Osteoblast (primary cell): Measurements from ENCODE around the gene MYH13. TPM values are rescaled to one million over a fixed set of nuclear protein-coding genes. Genes with fewer than 3 reads are reported as not detected.

Experiments
- DNase-seq: peaks from one replicate; pipeline ENCODE4 v3.0.0; 2011; ENCODE audit warnings: low spot score, mixed read lengths; ENCODE audit not compliant: insufficient read length; ENCODE audit errors: missing footprints
- H2AFZ ChIP-seq: 2 replicates; pipeline ENCODE4 v1.6.0; 2011; ENCODE audit warnings: mild to moderate bottlenecking, low read length
- H3K27ac ChIP-seq: 2 replicates; pipeline ENCODE4 v1.5.1; 2011; ENCODE audit warnings: mild to moderate bottlenecking, low read depth, low read length, moderate library complexity
- H3K27me3 ChIP-seq: 2 replicates; pipeline ENCODE4 v1.6.0; 2012; ENCODE audit warnings: mild to moderate bottlenecking, control low read depth, inconsistent platforms, low read length, moderate library complexity; ENCODE audit not compliant: insufficient read depth
- H3K36me3 ChIP-seq: 2 replicates; pipeline ENCODE4 v1.5.1; 2011; ENCODE audit warnings: mild to moderate bottlenecking, low read length, control low read depth, moderate library complexity; ENCODE audit not compliant: insufficient read depth
- H3K4me1 ChIP-seq: 2 replicates; pipeline ENCODE4 v1.5.1; 2011; ENCODE audit warnings: mild to moderate bottlenecking, low read length, control low read depth, moderate library complexity; ENCODE audit not compliant: insufficient read depth
- H3K4me2 ChIP-seq: 2 replicates; pipeline ENCODE4 v1.6.0; 2011; ENCODE audit warnings: mild to moderate bottlenecking, low read length; ENCODE audit not compliant: insufficient read depth
- H3K4me3 ChIP-seq: fragments of 200-600 bp; sonication (generic); 3 replicates; pipeline ENCODE4 v1.5.1; 2012; ENCODE audit warnings: mild to moderate bottlenecking, low read length, inconsistent platforms; ENCODE audit not compliant: insufficient read depth
- H3K79me2 ChIP-seq: 2 replicates; pipeline ENCODE4 v1.6.0; 2012; ENCODE audit warnings: mild to moderate bottlenecking, low read length, control low read depth, inconsistent platforms; ENCODE audit not compliant: insufficient read depth
- H3K9me3 ChIP-seq: 2 replicates; pipeline ENCODE4 v1.5.1; 2011; ENCODE audit warnings: low read depth, low read length, control low read depth
- H4K20me1 ChIP-seq: 2 replicates; pipeline ENCODE4 v1.6.0; 2012; ENCODE audit warnings: mild to moderate bottlenecking, low read length, control low read depth; ENCODE audit not compliant: insufficient read depth
- total RNA-seq: library from RNA; depleted of rRNA; stranded (reverse); fragments of >200 nt; gene quantifications from 2 replicates; pipeline ENCODE4 v1.2.3, GENCODE V29; 2012
- TF ChIP-seq, protein P1 (sequence below): IDR thresholded peaks from 2 replicates; pipeline ENCODE4 v1.5.1; 2011; ENCODE audit warnings: mild to moderate bottlenecking, low read depth, low read length, moderate library complexity; ENCODE audit errors: extremely low read depth

MYH13 gene
- total RNA-seq, 1 donor = not detected

DNA sequence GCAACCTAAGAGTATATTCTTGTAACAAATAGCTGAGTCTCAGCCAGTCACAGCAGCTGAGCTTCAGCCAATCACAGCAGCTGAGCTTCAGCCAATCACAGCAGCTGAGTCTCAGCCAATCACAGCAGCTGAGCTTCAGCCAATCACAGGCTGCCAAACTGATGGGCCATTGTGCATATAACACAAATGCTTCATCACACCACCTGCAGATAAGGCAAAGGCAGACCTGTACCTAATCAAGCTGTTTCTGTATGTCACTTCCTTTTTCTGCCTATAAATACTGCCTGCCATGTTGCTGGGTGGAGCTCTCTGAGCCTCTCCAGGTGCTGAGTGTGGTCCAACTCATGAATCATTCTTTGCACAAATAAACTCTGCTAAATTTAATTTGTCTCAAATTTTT is 19.9 kb downstream of the MYH13 start:
- H3K9me3 ChIP-seq = peaks cover 4% of the 10 kb centered on the region
- H3K4me2 ChIP-seq = no peak overlapping the region
- no peaks in the 10 kb centered on the region for H3K27me3 ChIP-seq
- H4K20me1 ChIP-seq = no peaks in the 10 kb centered on the region
- TF ChIP-seq, protein P1, sequence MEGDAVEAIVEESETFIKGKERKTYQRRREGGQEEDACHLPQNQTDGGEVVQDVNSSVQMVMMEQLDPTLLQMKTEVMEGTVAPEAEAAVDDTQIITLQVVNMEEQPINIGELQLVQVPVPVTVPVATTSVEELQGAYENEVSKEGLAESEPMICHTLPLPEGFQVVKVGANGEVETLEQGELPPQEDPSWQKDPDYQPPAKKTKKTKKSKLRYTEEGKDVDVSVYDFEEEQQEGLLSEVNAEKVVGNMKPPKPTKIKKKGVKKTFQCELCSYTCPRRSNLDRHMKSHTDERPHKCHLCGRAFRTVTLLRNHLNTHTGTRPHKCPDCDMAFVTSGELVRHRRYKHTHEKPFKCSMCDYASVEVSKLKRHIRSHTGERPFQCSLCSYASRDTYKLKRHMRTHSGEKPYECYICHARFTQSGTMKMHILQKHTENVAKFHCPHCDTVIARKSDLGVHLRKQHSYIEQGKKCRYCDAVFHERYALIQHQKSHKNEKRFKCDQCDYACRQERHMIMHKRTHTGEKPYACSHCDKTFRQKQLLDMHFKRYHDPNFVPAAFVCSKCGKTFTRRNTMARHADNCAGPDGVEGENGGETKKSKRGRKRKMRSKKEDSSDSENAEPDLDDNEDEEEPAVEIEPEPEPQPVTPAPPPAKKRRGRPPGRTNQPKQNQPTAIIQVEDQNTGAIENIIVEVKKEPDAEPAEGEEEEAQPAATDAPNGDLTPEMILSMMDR = no peak
- H3K4me1 ChIP-seq = no peaks in the 10 kb centered on the region
- no peak overlapping the region for H2AFZ ChIP-seq
- H3K79me2 ChIP-seq = no peaks in the 10 kb centered on the region
- DNase-seq = no peak
- H3K4me3 ChIP-seq = no peak overlapping the region
- H3K36me3 ChIP-seq = no peaks in the 10 kb centered on the region
- no peak overlapping the region for H3K27ac ChIP-seq

- H3K4me1 ChIP-seq = no peaks in the 10 kb centered on the region
- H3K36me3 ChIP-seq = no peaks in the 10 kb centered on the region
- no peak overlapping the region for H2AFZ ChIP-seq
- DNase-seq = no peak
- no peak overlapping the region for H3K27ac ChIP-seq
- TF ChIP-seq, protein P1 = no peak
- peaks cover 4% of the 10 kb centered on the region for H3K9me3 ChIP-seq
- no peaks in the 10 kb centered on the region for H3K79me2 ChIP-seq
- H3K4me3 ChIP-seq = no peak overlapping the region
- H3K27me3 ChIP-seq = no peaks in the 10 kb centered on the region
- no peak overlapping the region for H3K4me2 ChIP-seq
- no peaks in the 10 kb centered on the region for H4K20me1 ChIP-seq
Measured at GRCh38 chr17:10349403-10349802, 23.4 kb downstream of the MYH13 start.

DNA sequence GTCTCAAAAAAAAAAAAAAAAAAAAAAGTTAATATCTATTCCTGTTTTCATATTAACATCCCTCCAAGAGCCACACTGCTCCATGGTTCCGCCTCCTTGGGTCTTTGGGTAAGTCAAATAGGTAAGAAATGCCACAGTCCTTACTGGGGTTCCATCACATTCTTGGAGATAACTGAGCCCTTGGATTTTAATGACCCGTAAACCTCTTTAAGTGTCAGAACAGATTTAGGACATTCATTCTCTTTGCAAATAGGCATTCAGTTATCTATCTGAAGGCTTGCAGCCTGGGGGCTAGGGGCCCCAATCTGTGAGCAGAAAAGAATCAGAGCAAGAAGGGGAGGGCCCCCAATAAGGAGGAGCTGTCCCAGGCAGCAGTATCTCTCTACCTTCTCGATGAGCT is 28.0 kb downstream of the MYH13 start:
- Histone ChIP-seq H3K9me3 (no peaks in the 10 kb centered on the region), H3K27me3 (no peaks in the 10 kb centered on the region), H3K4me2 (no peak overlapping the region), H3K27ac (no peak overlapping the region), H4K20me1 (no peaks in the 10 kb centered on the region), H2AFZ (no peak overlapping the region), H3K79me2 (no peaks in the 10 kb centered on the region), H3K4me1 (no peaks in the 10 kb centered on the region), H3K4me3 (no peak overlapping the region), H3K36me3 (no peaks in the 10 kb centered on the region)
- TF ChIP-seq, protein P1 = no peak
- DNase-seq = no peak

GRCh38 chr17:10339051-10339450 is 33.8 kb downstream of the MYH13 start:
- TF ChIP-seq, protein P1 = no peak
- no peak overlapping the region for H2AFZ ChIP-seq

More at GRCh38 chr17:10339051-10339450, 33.8 kb downstream of the MYH13 start:
- no peaks in the 10 kb centered on the region for H3K79me2 ChIP-seq
- H3K4me3 ChIP-seq = no peak overlapping the region
- H3K4me2 ChIP-seq = no peak overlapping the region
- no peaks in the 10 kb centered on the region for H4K20me1 ChIP-seq
- no peaks in the 10 kb centered on the region for H3K36me3 ChIP-seq
- H3K27me3 ChIP-seq = no peaks in the 10 kb centered on the region
- no peaks in the 10 kb centered on the region for H3K9me3 ChIP-seq
- H3K4me1 ChIP-seq = no peaks in the 10 kb centered on the region
- no peak overlapping the region for H3K27ac ChIP-seq
- no peak for DNase-seq
